ENCODE results near the gene ABCA6.

ABCA6 gene

DNA sequence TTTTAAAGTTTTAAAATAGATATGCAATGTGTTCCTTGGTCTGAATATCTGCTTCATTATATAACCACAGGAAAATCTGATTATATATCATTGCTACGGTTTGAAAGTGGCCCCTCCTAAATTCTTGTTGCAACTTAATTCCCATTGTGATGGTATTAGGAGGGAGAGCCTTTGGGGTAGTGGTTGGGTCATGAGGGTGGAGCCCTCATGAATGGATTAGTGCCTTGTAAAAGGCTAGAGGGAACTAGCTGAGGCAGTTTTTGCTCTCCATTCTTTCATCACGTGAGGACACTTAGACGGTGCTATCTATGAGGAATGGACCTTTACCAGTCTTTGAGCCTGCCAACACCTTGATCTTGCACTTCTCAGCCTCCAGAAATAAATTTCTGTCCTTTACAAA lies 7.6 kb downstream of the ABCA6 start:
- no peak overlapping the region for H3K27ac ChIP-seq (ENCODE audit: low read depth, low read length)
- H3K9ac ChIP-seq (ENCODE audit: low read length): no peak overlapping the region
- H2BK12ac ChIP-seq (ENCODE audit: low read length): no peak overlapping the region
- no peak overlapping the region for H4K8ac ChIP-seq (ENCODE audit: low read depth, low read length)
- H3K27me3 ChIP-seq (ENCODE audit: insufficient read depth, low read length): no peaks in the 10 kb centered on the region
- H3K4ac ChIP-seq (ENCODE audit: low read depth, low read length): no peak overlapping the region
- no peak overlapping the region for H2AK5ac ChIP-seq (ENCODE audit: low read length)
- no peaks in the 10 kb centered on the region for H3K79me1 ChIP-seq (ENCODE audit: low read length)
- H3K79me2 ChIP-seq (ENCODE audit: control insufficient read depth, insufficient read depth, low read length, poor library complexity): no peaks in the 10 kb centered on the region
- no CpG with 5 or more reads among the region's 3 CpGs for WGBS (ENCODE audit: extremely low coverage, insufficient coverage, insufficient read length)
- no peak overlapping the region for H4K91ac ChIP-seq (ENCODE audit: low read depth, low read length)
- H3K18ac ChIP-seq (ENCODE audit: low read length): no peak overlapping the region
- no peak overlapping the region for H3K4me3 ChIP-seq (ENCODE audit: low read depth, low read length)
- H3K23ac ChIP-seq (ENCODE audit: low read length): no peak overlapping the region
- H3K14ac ChIP-seq (ENCODE audit: low read length): no peak overlapping the region
- H2BK120ac ChIP-seq (ENCODE audit: insufficient read depth, low read length, poor library complexity): no peak overlapping the region
- no peak overlapping the region for H4K12ac ChIP-seq (ENCODE audit: low read depth, low read length)
- H3K4me2 ChIP-seq (ENCODE audit: low read length): no peak overlapping the region
- no peak overlapping the region for H2BK5ac ChIP-seq (ENCODE audit: low read depth, low read length, poor library complexity)
- no peak overlapping the region for H2AFZ ChIP-seq (ENCODE audit: insufficient read depth, low read length, poor library complexity)
- no peaks in the 10 kb centered on the region for H3K36me3 ChIP-seq (ENCODE audit: control insufficient read depth in 1 of 2, insufficient read depth in 2 of 2, low read length in 2 of 2)
- H3K9me3 ChIP-seq (ENCODE audit: insufficient read depth, low read depth, low read length): no peaks in the 10 kb centered on the region
- DNase-seq: no peak
- no peaks in the 10 kb centered on the region for H3K4me1 ChIP-seq (ENCODE audit: control insufficient read depth in 1 of 2, insufficient read depth in 2 of 2, low read length in 2 of 2)

DNA sequence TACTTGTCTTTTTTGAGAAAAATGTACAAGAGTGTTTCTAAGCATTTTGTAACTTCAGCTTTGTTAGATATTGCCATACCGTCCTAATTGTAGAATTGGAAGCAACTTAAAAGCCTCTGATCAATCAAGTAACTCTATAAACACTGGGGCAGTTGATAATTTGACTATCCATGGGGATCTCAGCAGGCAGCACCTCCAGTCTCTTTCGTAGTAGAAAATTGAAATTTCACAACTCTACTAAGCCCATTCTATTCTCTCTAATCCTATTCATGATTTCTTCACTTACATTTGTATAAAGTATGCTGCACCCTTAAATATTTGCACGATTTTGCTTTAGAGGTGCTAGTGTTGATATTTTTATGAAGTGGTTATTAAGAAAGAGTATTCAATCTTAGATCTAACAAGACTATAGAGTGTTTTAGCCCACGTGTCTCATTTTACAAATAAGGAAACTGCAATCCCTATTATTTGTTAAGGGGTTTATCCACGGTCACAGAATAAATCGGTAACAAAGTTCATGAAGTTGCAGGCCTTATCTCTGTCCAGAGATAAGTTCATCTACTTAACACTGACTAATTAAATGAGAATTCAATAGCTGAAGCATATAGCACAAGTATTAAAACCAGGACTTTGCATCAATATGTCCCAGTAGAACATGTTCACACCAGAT lies 10.9 kb downstream of the ABCA6 start:
- Histone ChIP-seq H2AK5ac (ENCODE audit: low read length) (no peak overlapping the region), H3K27me3 (ENCODE audit: insufficient read depth, low read length) (no peaks in the 10 kb centered on the region), H3K4me1 (ENCODE audit: control insufficient read depth in 1 of 2, insufficient read depth in 2 of 2, low read length in 2 of 2) (no peaks in the 10 kb centered on the region), H2AFZ (ENCODE audit: insufficient read depth, low read length, poor library complexity) (no peak overlapping the region), H3K79me1 (ENCODE audit: low read length) (no peaks in the 10 kb centered on the region), H3K23ac (ENCODE audit: low read length) (no peak overlapping the region), H4K8ac (ENCODE audit: low read depth, low read length) (no peak overlapping the region), H2BK5ac (ENCODE audit: low read depth, low read length, poor library complexity) (no peak overlapping the region), H3K14ac (ENCODE audit: low read length) (no peak overlapping the region), H3K18ac (ENCODE audit: low read length) (no peak overlapping the region), H3K79me2 (ENCODE audit: control insufficient read depth, insufficient read depth, low read length, poor library complexity) (no peaks in the 10 kb centered on the region), H4K12ac (ENCODE audit: low read depth, low read length) (no peak overlapping the region), H3K27ac (ENCODE audit: low read depth, low read length) (no peak overlapping the region), H3K36me3 (ENCODE audit: control insufficient read depth in 1 of 2, insufficient read depth in 2 of 2, low read length in 2 of 2) (no peaks in the 10 kb centered on the region), H2BK120ac (ENCODE audit: insufficient read depth, low read length, poor library complexity) (no peak overlapping the region), H3K4me2 (ENCODE audit: low read length) (no peak overlapping the region), H3K4ac (ENCODE audit: low read depth, low read length) (no peak overlapping the region), H4K91ac (ENCODE audit: low read depth, low read length) (no peak overlapping the region), H2BK12ac (ENCODE audit: low read length) (no peak overlapping the region), H3K9ac (ENCODE audit: low read length) (no peak overlapping the region), H3K4me3 (ENCODE audit: low read depth, low read length) (no peak overlapping the region), H3K9me3 (ENCODE audit: insufficient read depth, low read depth, low read length) (no peaks in the 10 kb centered on the region)
- no peak for DNase-seq
- WGBS (ENCODE audit: extremely low coverage, insufficient coverage, insufficient read length): no CpG with 5 or more reads among the region's 6 CpGs

DNA sequence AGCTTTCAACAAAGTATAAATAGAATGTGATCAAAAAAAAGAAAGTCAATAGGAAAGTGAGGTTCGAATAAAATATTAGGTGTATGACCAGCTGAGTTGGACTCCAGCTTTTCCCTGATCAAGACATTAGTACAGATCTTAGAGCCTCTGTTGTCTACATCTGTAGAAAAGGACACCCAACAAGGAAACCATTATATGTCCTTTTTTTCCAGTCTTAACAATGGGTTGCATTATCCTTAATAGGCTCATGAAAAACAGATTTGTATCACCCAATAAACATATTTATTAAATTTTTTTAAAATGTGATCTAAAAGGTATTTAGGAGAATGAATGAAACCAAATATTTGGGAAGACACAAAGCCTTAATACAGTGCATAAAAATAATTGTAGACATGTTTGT lies 18.1 kb downstream of the ABCA6 start:
- no peak overlapping the region for H4K91ac ChIP-seq (ENCODE audit: low read depth, low read length)
- no peak overlapping the region for H3K23ac ChIP-seq (ENCODE audit: low read length)
- no peaks in the 10 kb centered on the region for H3K4me1 ChIP-seq (ENCODE audit: control insufficient read depth in 1 of 2, insufficient read depth in 2 of 2, low read length in 2 of 2)
- no peak overlapping the region for H3K18ac ChIP-seq (ENCODE audit: low read length)
- H3K4me3 ChIP-seq (ENCODE audit: low read depth, low read length): no peak overlapping the region
- H3K9me3 ChIP-seq (ENCODE audit: insufficient read depth, low read depth, low read length): no peaks in the 10 kb centered on the region
- no peak overlapping the region for H2BK5ac ChIP-seq (ENCODE audit: low read depth, low read length, poor library complexity)
- no peak overlapping the region for H4K8ac ChIP-seq (ENCODE audit: low read depth, low read length)
- no peak overlapping the region for H3K4ac ChIP-seq (ENCODE audit: low read depth, low read length)
- no peak overlapping the region for H3K27ac ChIP-seq (ENCODE audit: low read depth, low read length)
- no CpG with 5 or more reads among the region's 1 CpG for WGBS (ENCODE audit: extremely low coverage, insufficient coverage, insufficient read length)
- H3K79me1 ChIP-seq (ENCODE audit: low read length): no peaks in the 10 kb centered on the region
- no peak overlapping the region for H3K4me2 ChIP-seq (ENCODE audit: low read length)
- no peak overlapping the region for H3K9ac ChIP-seq (ENCODE audit: low read length)
- H2BK120ac ChIP-seq (ENCODE audit: insufficient read depth, low read length, poor library complexity): no peak overlapping the region
- no peak overlapping the region for H2BK12ac ChIP-seq (ENCODE audit: low read length)
- no peaks in the 10 kb centered on the region for H3K79me2 ChIP-seq (ENCODE audit: control insufficient read depth, insufficient read depth, low read length, poor library complexity)
- no peak overlapping the region for H2AK5ac ChIP-seq (ENCODE audit: low read length)
- DNase-seq: no peak
- no peaks in the 10 kb centered on the region for H3K27me3 ChIP-seq (ENCODE audit: insufficient read depth, low read length)
- H3K36me3 ChIP-seq (ENCODE audit: control insufficient read depth in 1 of 2, insufficient read depth in 2 of 2, low read length in 2 of 2): no peaks in the 10 kb centered on the region
- H3K14ac ChIP-seq (ENCODE audit: low read length): no peak overlapping the region
- no peak overlapping the region for H4K12ac ChIP-seq (ENCODE audit: low read depth, low read length)
- H2AFZ ChIP-seq (ENCODE audit: insufficient read depth, low read length, poor library complexity): no peak overlapping the region

DNA sequence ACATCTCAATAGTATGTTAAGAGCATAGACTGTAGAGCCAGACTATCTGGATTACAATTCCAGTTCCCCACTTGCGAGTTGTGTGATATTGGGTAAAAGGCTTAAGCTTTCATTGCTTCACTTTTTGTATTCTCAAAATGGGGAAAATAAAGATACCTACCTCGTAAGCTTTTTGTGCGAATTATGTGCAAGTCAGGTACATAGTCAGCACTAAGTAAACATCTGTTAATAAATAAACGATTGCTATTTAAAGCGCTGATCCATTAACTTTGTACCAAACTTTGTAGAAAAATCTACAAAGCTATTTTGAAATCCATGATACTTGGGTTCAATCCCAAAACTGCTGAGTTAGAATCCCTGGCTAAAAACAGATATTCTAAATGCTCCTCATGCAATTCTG lies 19.6 kb downstream of the ABCA6 start:
- no peak overlapping the region for H3K18ac ChIP-seq (ENCODE audit: low read length)
- H2BK5ac ChIP-seq (ENCODE audit: low read depth, low read length, poor library complexity): no peak overlapping the region
- no peak overlapping the region for H4K8ac ChIP-seq (ENCODE audit: low read depth, low read length)
- no peak overlapping the region for H3K4ac ChIP-seq (ENCODE audit: low read depth, low read length)
- no peak overlapping the region for H2BK12ac ChIP-seq (ENCODE audit: low read length)
- H2AFZ ChIP-seq (ENCODE audit: insufficient read depth, low read length, poor library complexity): no peak overlapping the region
- no peak overlapping the region for H4K12ac ChIP-seq (ENCODE audit: low read depth, low read length)
- no peak overlapping the region for H4K91ac ChIP-seq (ENCODE audit: low read depth, low read length)
- H3K4me3 ChIP-seq (ENCODE audit: low read depth, low read length): no peak overlapping the region
- H3K36me3 ChIP-seq (ENCODE audit: control insufficient read depth in 1 of 2, insufficient read depth in 2 of 2, low read length in 2 of 2): no peaks in the 10 kb centered on the region
- no peak overlapping the region for H3K9ac ChIP-seq (ENCODE audit: low read length)
- no peaks in the 10 kb centered on the region for H3K79me2 ChIP-seq (ENCODE audit: control insufficient read depth, insufficient read depth, low read length, poor library complexity)
- H2BK120ac ChIP-seq (ENCODE audit: insufficient read depth, low read length, poor library complexity): no peak overlapping the region
- no peak overlapping the region for H3K4me2 ChIP-seq (ENCODE audit: low read length)
- H3K27ac ChIP-seq (ENCODE audit: low read depth, low read length): no peak overlapping the region
- H3K27me3 ChIP-seq (ENCODE audit: insufficient read depth, low read length): no peaks in the 10 kb centered on the region
- WGBS (ENCODE audit: extremely low coverage, insufficient coverage, insufficient read length): no CpG with 5 or more reads among the region's 5 CpGs
- H3K9me3 ChIP-seq (ENCODE audit: insufficient read depth, low read depth, low read length): no peaks in the 10 kb centered on the region
- no peak for DNase-seq
- no peak overlapping the region for H2AK5ac ChIP-seq (ENCODE audit: low read length)
- H3K79me1 ChIP-seq (ENCODE audit: low read length): no peaks in the 10 kb centered on the region
- H3K23ac ChIP-seq (ENCODE audit: low read length): no peak overlapping the region
- H3K4me1 ChIP-seq (ENCODE audit: control insufficient read depth in 1 of 2, insufficient read depth in 2 of 2, low read length in 2 of 2): no peaks in the 10 kb centered on the region
- no peak overlapping the region for H3K14ac ChIP-seq (ENCODE audit: low read length)
